H1 (cell line): Measurements from ENCODE around the gene CAPN9. TPM values are rescaled to one million over a fixed set of nuclear protein-coding genes. Genes with fewer than 3 reads are reported as not detected.

Source experiments
- CBX8 ChIP-seq: fragments of 300-800, 300-1000 bp; sonication (generic); IDR thresholded peaks from 2 replicates; pipeline ENCODE4 v1.7.1; 2016; ENCODE audit warnings: low read depth, low read length, borderline replicate concordance
- CTBP2 ChIP-seq: IDR thresholded peaks from 2 replicates; pipeline ENCODE4 v1.7.0; 2011; ENCODE audit warnings: borderline replicate concordance, mild to moderate bottlenecking, moderate library complexity, mixed read lengths, low read length; ENCODE audit not compliant: insufficient read depth, insufficient read length
- KDM4A ChIP-seq: IDR thresholded peaks from one replicate; pipeline ENCODE4 v1.7.1; 2012; ENCODE audit warnings: low read depth, mild to moderate bottlenecking, moderate library complexity, low read length, inconsistent platforms; ENCODE audit not compliant: severe bottlenecking
- NANOG ChIP-seq: IDR thresholded peaks from 2 replicates; pipeline ENCODE4 v1.6.1; 2011; ENCODE audit warnings: low read length, low read depth, mild to moderate bottlenecking, inconsistent platforms; ENCODE audit not compliant: insufficient read depth, poor library complexity, severe bottlenecking
- NRF1 ChIP-seq: IDR thresholded peaks from 2 replicates; pipeline ENCODE4 v1.6.1; 2011; ENCODE audit warnings: mild to moderate bottlenecking, low read depth, low read length, improper control_type of control experiment
- TEAD4 ChIP-seq: IDR thresholded peaks from 2 replicates; pipeline ENCODE4 v1.6.1; 2012; ENCODE audit warnings: low read depth, low read length, inconsistent platforms, mixed read lengths
- polyA plus RNA-seq, 7 experiments: library from polyadenylated mRNA; depleted of rRNA in 3 of 7; stranded (reverse) in 5 of 7; unstranded in 2 of 7; fragments of >200 nt in 5 of 7; fragments of 200-250 nt in 2 of 7; gene quantifications; 1 replicate in 5 of 7; 2 replicates in 1 of 7; 4 replicates in 1 of 7; pipeline versions ENCODE4 v1.2.1 to v1.2.3, GENCODE V29; 2011 to 2013; ENCODE audit warnings: missing spikeins in 2 of 7, mixed read lengths in 2 of 7
- total RNA-seq: library from RNA; stranded (reverse); fragmentation: NEBNext Ultra II Directional; extraction: Animal tissue kit (Norgen Biotek cat#: 25700); gene quantifications from 2 replicates; pipeline ENCODE4 v1.2.1, GENCODE V29; 2021
- TF ChIP-seq, protein P1 (sequence below): IDR thresholded peaks from 2 replicates; pipeline ENCODE4 v1.6.1; 2012; ENCODE audit warnings: inconsistent platforms

CAPN9 gene
- total and polyA plus RNA-seq, 2 of the 8 experiments (the other 6 are each of a cell fraction or from before 2014, with no cell fraction given), result 0.22 to 0.76 TPM

DNA sequence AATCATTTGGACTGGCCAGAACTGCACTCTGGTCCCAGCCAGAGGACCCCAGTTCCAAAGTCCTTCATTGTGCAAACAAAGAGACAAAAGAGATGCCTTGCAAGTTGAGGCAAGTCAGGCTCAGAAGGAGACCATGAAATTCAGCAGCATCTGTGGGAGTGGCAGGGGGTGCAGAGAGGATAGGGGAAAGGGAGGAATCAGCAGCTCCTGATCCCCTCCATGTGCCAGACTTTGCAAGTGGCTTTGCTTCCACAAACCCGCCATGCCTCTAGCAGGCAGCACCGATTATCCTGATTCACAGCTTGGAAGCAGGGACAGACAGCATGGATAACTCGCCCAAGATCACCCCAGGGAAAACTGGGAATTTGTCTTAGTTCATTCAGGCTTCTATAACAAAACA is 2.1 kb upstream of the CAPN9 start (continued):
- TF ChIP-seq TEAD4 (no peak), KDM4A (no peak), NANOG (no peak), CTBP2 (no peak), NRF1 (no peak), CBX8 (no peak)
- TF ChIP-seq, protein P1, sequence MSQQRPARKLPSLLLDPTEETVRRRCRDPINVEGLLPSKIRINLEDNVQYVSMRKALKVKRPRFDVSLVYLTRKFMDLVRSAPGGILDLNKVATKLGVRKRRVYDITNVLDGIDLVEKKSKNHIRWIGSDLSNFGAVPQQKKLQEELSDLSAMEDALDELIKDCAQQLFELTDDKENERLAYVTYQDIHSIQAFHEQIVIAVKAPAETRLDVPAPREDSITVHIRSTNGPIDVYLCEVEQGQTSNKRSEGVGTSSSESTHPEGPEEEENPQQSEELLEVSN, result no peak
- TF ChIP-seq, all 59 proteins: peak for 0
